ENCODE data around the gene ATF6. TPM values are rescaled to one million over a fixed set of nuclear protein-coding genes. Genes with fewer than 3 reads are reported as not detected.

ATF6 gene
- total RNA-seq, 3 donors from 2014 or later = 20.0 to 26.2 (median 24.8) TPM

DNA sequence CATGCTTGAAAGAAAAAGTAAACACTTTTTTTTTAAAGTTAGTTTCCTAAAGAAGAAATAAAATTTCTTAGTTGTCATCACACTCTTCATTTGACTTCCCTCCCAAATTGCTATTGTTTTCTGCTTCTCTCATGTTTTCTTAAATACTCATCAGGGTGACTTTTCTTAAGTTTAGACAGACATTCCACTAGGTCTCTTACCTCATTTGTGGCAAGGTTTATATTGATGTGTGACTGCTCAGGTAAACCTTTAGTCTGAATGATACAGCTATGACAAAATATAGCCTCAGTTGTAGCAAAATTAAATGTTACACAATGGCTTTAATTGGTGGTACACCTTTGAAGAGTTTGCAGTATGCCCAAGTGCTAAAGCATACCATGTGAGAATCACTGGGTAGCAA lies 78.6 kb downstream of the ATF6 start:
- Mint-ChIP-seq H3K4me1 (ENCODE audit: low read depth) (peaks cover 6% of the 10 kb centered on the region), H3K36me3 (ENCODE audit: insufficient read depth) (peaks cover 53% of the 10 kb centered on the region), H3K4me3 (no peak overlapping the region), H3K27me3 (ENCODE audit: low read depth) (no peaks in the 10 kb centered on the region), H3K9me3 (no peaks in the 10 kb centered on the region)
- DNase-seq = no peak
- no peak for ATAC-seq

DNA sequence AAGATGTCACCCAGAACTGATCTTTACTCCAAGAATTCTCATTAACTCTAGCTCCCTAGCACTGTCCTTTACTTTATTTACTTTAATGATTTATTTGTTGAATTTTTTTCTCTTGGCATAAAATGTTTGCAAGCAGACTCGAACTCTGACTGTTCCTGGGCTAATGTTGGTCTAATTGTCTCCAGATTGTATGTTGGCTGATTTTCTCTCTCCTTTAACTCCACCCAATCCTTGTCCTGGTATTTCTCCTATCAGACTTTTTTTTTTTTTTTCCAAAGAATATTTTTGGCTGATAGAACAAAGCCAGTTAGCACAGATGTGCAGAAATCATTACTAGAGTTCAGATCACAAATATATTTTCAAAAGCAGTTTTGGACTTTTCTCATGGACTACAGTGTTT lies 82.6 kb downstream of the ATF6 start:
- DNase-seq (no peak), ATAC-seq (no peak)
- Mint-ChIP-seq H3K4me3 (no peak overlapping the region), H3K27me3 (ENCODE audit: low read depth) (no peaks in the 10 kb centered on the region), H3K36me3 (ENCODE audit: insufficient read depth) (peaks cover 60% of the 10 kb centered on the region), H3K4me1 (ENCODE audit: low read depth) (peaks cover 9% of the 10 kb centered on the region), H3K9me3 (no peaks in the 10 kb centered on the region)

- peaks cover 9% of the 10 kb centered on the region for H3K4me1 Mint-ChIP-seq (ENCODE audit: low read depth)
- ATAC-seq (peak; percentile 23 to 25), DNase-seq (no peak)
- peaks cover 62% of the 10 kb centered on the region for H3K36me3 Mint-ChIP-seq (ENCODE audit: insufficient read depth)
- no peaks in the 10 kb centered on the region for H3K9me3 Mint-ChIP-seq
- H3K27me3 Mint-ChIP-seq (ENCODE audit: low read depth) = no peaks in the 10 kb centered on the region
- H3K4me3 Mint-ChIP-seq = no peak overlapping the region
Measured at GRCh38 chr1:161849518-161849917, 83.4 kb downstream of the ATF6 start.

DNA sequence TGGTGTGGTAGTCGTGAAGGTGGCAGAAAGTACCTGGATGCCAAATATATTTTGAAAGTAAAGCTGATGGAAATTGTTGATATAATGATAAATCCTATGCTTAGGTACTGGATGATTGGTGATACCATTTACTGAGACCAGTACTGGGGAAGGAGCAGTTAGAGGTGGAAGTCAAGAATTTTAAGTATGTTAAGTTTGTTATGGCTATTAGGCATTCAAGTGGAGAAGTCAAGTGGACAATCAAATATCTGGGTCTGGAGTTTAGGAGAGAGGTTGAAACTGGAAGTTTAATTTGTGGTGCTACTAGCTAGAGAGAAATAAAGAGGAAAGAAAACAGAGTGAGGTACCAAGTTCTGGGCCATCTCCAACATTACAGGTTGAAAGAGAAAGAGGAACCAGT lies 89.1 kb downstream of the ATF6 start:
- no peaks in the 10 kb centered on the region for H3K4me1 Mint-ChIP-seq (ENCODE audit: low read depth)
- H3K36me3 Mint-ChIP-seq (ENCODE audit: insufficient read depth) = peaks cover 66% of the 10 kb centered on the region
- no peaks in the 10 kb centered on the region for H3K9me3 Mint-ChIP-seq
- no peaks in the 10 kb centered on the region for H3K27me3 Mint-ChIP-seq (ENCODE audit: low read depth)
- DNase-seq (no peak), ATAC-seq (no peak)
- no peak overlapping the region for H3K4me3 Mint-ChIP-seq

DNA sequence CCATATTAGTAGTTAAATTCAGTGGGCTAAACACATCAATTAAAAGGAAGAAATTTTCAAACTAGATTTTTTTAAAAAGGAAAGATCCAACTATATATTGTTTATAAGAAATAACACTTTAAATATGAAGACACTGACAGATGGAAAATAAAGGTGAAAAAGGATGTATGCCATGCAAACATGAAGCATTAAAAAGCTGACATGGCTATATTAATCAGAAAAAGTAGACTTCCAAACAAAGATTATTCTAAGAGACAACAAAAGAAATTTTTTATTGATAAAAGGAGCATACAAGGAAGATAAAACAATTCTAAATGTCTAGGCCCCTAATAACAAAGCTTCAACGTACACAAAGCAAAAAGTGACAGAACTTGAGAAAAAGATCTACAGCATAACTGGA lies 92.2 kb downstream of the ATF6 start:
- no peak overlapping the region for H3K4me3 Mint-ChIP-seq
- no peak for DNase-seq
- H3K4me1 Mint-ChIP-seq (ENCODE audit: low read depth) = no peaks in the 10 kb centered on the region
- no peaks in the 10 kb centered on the region for H3K9me3 Mint-ChIP-seq
- peaks cover 50% of the 10 kb centered on the region for H3K36me3 Mint-ChIP-seq (ENCODE audit: insufficient read depth)
- no peak for ATAC-seq
- no peaks in the 10 kb centered on the region for H3K27me3 Mint-ChIP-seq (ENCODE audit: low read depth)

DNA sequence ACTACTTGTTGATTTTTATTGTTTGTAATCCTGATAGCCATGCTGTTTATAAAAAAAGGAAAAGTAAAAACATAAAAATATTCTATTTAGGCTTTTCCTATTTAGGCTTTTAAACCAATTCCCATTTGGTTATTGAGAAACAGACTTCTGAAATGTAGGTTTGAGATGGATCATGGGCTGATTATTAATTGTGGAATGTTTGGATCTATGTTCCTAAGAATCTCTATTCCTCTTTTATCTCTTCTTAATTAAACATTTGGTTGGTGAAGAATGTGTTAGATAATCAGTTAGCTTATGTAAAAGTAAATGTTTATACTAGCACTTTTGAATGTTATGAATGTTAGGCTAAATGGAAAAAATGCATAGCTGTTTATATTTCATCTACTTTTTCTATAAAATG lies 97.4 kb downstream of the ATF6 start:
- Mint-ChIP-seq H3K4me3 (no peak overlapping the region), H3K4me1 (ENCODE audit: low read depth) (no peaks in the 10 kb centered on the region), H3K27me3 (ENCODE audit: low read depth) (no peaks in the 10 kb centered on the region), H3K36me3 (ENCODE audit: insufficient read depth) (peaks cover 39% of the 10 kb centered on the region), H3K9me3 (no peaks in the 10 kb centered on the region)
- DNase-seq (no peak), ATAC-seq (no peak)

- no peak for DNase-seq
- no peaks in the 10 kb centered on the region for H3K9me3 Mint-ChIP-seq
- ATAC-seq = no peak
- H3K4me1 Mint-ChIP-seq (ENCODE audit: low read depth) = no peaks in the 10 kb centered on the region
- no peaks in the 10 kb centered on the region for H3K27me3 Mint-ChIP-seq (ENCODE audit: low read depth)
- H3K4me3 Mint-ChIP-seq = no peak overlapping the region
- peaks cover 35% of the 10 kb centered on the region for H3K36me3 Mint-ChIP-seq (ENCODE audit: insufficient read depth)
Measured at GRCh38 chr1:161864577-161864976, 98.5 kb downstream of the ATF6 start.

- DNase-seq (no peak), ATAC-seq (no peak)
- Mint-ChIP-seq H3K9me3 (no peaks in the 10 kb centered on the region), H3K4me1 (ENCODE audit: low read depth) (no peaks in the 10 kb centered on the region), H3K4me3 (no peak overlapping the region), H3K27me3 (ENCODE audit: low read depth) (no peaks in the 10 kb centered on the region), H3K36me3 (ENCODE audit: insufficient read depth) (peaks cover 34% of the 10 kb centered on the region)
Measured at GRCh38 chr1:161866241-161866640, 100.1 kb downstream of the ATF6 start.

DNA sequence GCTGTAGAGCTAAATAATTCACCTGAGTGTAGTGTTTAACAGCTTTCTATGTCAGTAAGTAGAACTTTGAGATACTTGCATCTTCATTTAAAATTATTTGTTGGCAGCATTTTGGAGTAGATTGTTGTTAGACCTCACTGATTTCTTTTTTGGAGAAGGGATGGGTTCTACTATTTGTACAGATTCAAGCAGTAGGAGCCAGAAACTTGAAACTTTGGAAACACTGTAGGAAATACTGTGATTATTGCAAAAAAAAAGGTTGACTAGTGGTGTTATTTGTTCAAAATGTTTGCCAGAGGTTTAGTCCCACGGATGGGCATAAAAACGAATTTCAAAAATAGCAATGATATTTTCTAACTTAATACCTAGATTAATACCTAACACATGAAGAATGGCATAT lies 102.7 kb downstream of the ATF6 start:
- Mint-ChIP-seq H3K4me3 (no peak overlapping the region), H3K9me3 (no peaks in the 10 kb centered on the region), H3K27me3 (ENCODE audit: low read depth) (no peaks in the 10 kb centered on the region), H3K36me3 (ENCODE audit: insufficient read depth) (peaks cover 40% of the 10 kb centered on the region), H3K4me1 (ENCODE audit: low read depth) (no peaks in the 10 kb centered on the region)
- DNase-seq (no peak), ATAC-seq (no peak)

DNA sequence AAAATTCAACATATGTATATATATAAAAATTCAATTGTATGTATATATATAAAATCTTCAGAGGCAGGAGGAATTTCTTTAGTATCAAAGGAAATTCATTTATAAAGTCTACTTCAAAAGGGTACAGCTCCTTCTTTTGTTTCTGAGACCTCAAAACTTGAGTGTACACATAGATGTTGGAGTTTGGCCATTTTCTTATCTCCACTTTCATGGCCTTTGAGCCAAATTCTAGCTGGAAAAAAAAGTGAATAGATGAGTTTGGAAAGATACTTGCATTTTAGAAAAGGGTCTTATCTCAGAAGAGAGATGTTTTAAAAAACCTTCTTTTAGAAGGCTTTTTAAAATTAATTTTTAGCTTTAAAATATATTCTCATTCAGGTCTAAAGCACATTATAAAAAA lies 103.2 kb downstream of the ATF6 start:
- Mint-ChIP-seq H3K27me3 (ENCODE audit: low read depth) (no peaks in the 10 kb centered on the region), H3K9me3 (no peaks in the 10 kb centered on the region), H3K4me3 (no peak overlapping the region), H3K36me3 (ENCODE audit: insufficient read depth) (peaks cover 37% of the 10 kb centered on the region), H3K4me1 (ENCODE audit: low read depth) (no peaks in the 10 kb centered on the region)
- ATAC-seq (no peak), DNase-seq (no peak)

GRCh38 chr1:161872506-161872905 lies 106.4 kb downstream of the ATF6 start:
- DNase-seq = no peak
- no peaks in the 10 kb centered on the region for H3K4me1 Mint-ChIP-seq (ENCODE audit: low read depth)
- peaks cover 31% of the 10 kb centered on the region for H3K36me3 Mint-ChIP-seq (ENCODE audit: insufficient read depth)
- H3K27me3 Mint-ChIP-seq (ENCODE audit: low read depth) = no peaks in the 10 kb centered on the region
- H3K4me3 Mint-ChIP-seq = no peak overlapping the region
- no peak for ATAC-seq
- no peaks in the 10 kb centered on the region for H3K9me3 Mint-ChIP-seq

DNA sequence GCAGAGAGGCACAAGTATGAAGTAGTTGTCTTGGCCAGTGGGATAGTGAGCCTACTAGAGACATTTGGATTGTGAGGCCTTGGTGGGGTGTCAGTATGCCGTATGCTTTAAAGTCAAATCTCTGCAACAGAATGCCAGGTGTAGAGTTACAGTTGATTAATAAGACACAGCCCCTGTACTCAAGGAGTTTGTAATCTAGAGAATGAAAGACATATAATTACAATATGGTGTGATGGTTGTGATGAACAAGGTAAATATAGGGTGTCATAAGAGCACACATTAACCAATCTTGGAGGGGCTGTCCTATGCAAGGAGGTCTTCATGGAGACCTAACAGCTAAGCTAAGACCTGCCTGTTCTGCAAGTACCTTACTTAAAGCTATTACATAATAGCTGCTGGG lies 113.1 kb downstream of the ATF6 start:
- peaks cover 7% of the 10 kb centered on the region for H3K36me3 Mint-ChIP-seq (ENCODE audit: insufficient read depth)

GRCh38 chr1:161884475-161884874 lies 118.4 kb downstream of the ATF6 start:
- Mint-ChIP-seq H3K4me1 (ENCODE audit: low read depth) (peaks cover 2% of the 10 kb centered on the region), H3K27me3 (ENCODE audit: low read depth) (no peaks in the 10 kb centered on the region), H3K9me3 (no peaks in the 10 kb centered on the region), H3K36me3 (ENCODE audit: insufficient read depth) (peaks cover 17% of the 10 kb centered on the region), H3K4me3 (no peak overlapping the region)
- DNase-seq = no peak
- no peak for ATAC-seq

More for the DNA sequence above, 113.1 kb downstream of the ATF6 start:
- Mint-ChIP-seq H3K27me3 (ENCODE audit: low read depth) (no peaks in the 10 kb centered on the region), H3K4me3 (no peak overlapping the region), H3K9me3 (no peaks in the 10 kb centered on the region), H3K4me1 (ENCODE audit: low read depth) (peaks cover 2% of the 10 kb centered on the region)
- DNase-seq = no peak
- no peak for ATAC-seq

- Mint-ChIP-seq H3K4me1 (ENCODE audit: low read depth) (peaks cover 2% of the 10 kb centered on the region), H3K4me3 (no peak overlapping the region), H3K27me3 (ENCODE audit: low read depth) (no peaks in the 10 kb centered on the region), H3K9me3 (no peaks in the 10 kb centered on the region), H3K36me3 (ENCODE audit: insufficient read depth) (peaks cover 22% of the 10 kb centered on the region)
- ATAC-seq = no peak
- no peak for DNase-seq
Measured at GRCh38 chr1:161885003-161885402, 118.9 kb downstream of the ATF6 start.

DNA sequence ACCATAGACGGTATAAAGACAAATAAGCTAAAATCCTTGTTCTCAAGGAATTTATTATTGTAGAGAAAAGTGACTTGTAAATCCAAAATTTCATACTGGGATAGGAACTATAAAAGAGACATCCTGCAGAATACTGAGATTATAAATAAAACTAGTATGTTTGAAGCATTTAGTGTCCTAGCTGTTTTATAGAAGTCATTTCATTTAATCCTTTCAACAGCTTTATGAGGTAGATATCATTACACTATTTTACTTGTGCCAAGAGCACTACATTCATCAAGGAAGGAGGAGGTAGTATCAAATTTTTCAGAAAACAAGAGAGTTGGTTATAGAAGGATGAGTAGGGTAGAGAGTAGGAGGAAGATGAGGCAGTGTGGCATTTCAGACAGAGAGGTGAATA lies 119.6 kb downstream of the ATF6 start:
- Mint-ChIP-seq H3K4me1 (ENCODE audit: low read depth) (peaks cover 2% of the 10 kb centered on the region), H3K27me3 (ENCODE audit: low read depth) (no peaks in the 10 kb centered on the region), H3K9me3 (no peaks in the 10 kb centered on the region), H3K4me3 (no peak overlapping the region), H3K36me3 (ENCODE audit: insufficient read depth) (peaks cover 25% of the 10 kb centered on the region)
- ATAC-seq (no peak), DNase-seq (no peak)

GRCh38 chr1:161886589-161886988 lies 120.5 kb downstream of the ATF6 start:
- Mint-ChIP-seq H3K9me3 (no peaks in the 10 kb centered on the region), H3K4me1 (ENCODE audit: low read depth) (peaks cover 2% of the 10 kb centered on the region), H3K4me3 (no peak overlapping the region), H3K36me3 (ENCODE audit: insufficient read depth) (peaks cover 30% of the 10 kb centered on the region), H3K27me3 (ENCODE audit: low read depth) (no peaks in the 10 kb centered on the region)
- DNase-seq = no peak
- ATAC-seq = no peak

Measured in activated T-cell treated with anti-CD3 and anti-CD28 coated beads, Interleukin-2, amount 50 U/mL, for 4 hours (primary cell).